Uterus (tissue), 4 donors: ENCODE results near the gene POLD1. TPM values are rescaled to one million over a fixed set of nuclear protein-coding genes. Genes with fewer than 3 reads are reported as not detected.

ENCODE experiments used
- DNase-seq, 2 donors: peaks; one replicate each; pipeline ENCODE4 v3.0.0-alpha.2; 2019 to 2020
- H3K27ac ChIP-seq, 2 donors: fragments of 200-600 bp; sonication (generic); 1 replicate in 1 of 2; 2 replicates in 1 of 2; pipeline ENCODE4 v1.5.1; 2016 to 2018
- H3K27me3 ChIP-seq, 2 donors: fragments of 200-600 bp; sonication (generic); one replicate each; pipeline ENCODE4 v1.5.1; 2018 to 2019; ENCODE audit warnings: control low read depth in 1 of 2
- H3K36me3 ChIP-seq, 2 donors: fragments of 200-600 bp; sonication (generic); one replicate each; pipeline ENCODE4 v1.5.1; 2019; ENCODE audit warnings: control low read depth in 1 of 2
- H3K4me1 ChIP-seq, 2 donors: fragments of 200-600 bp; sonication (generic); one replicate each; pipeline ENCODE4 v1.5.1; 2018 to 2019; ENCODE audit warnings: control low read depth in 1 of 2
- H3K4me3 ChIP-seq, 2 donors: fragments of 200-600 bp; sonication (generic); 1 replicate in 1 of 2; 2 replicates in 1 of 2; pipeline ENCODE4 v1.5.1; 2018 to 2019; ENCODE audit warnings: mild to moderate bottlenecking in 1 of 2
- H3K9me3 ChIP-seq, 2 donors: fragments of 200-600 bp; sonication (generic); one replicate each; pipeline ENCODE4 v1.5.1; 2019; ENCODE audit warnings: control low read depth in 1 of 2
- CTCF ChIP-seq, 4 experiments: fragments of 200-600 bp in 2 of 4; fragments of 450-650 bp in 2 of 4; sonication (generic) in 2 of 4; IDR thresholded peaks; one replicate each; pipeline ENCODE4 v1.5.1; 2016 to 2019; ENCODE audit warnings: antibody characterized with exemption in 4 of 4, mild to moderate bottlenecking in 2 of 4, moderate library complexity in 1 of 4
- POLR2A ChIP-seq, 2 donors: fragments of 450-650 bp; IDR thresholded peaks; one replicate each; pipeline ENCODE4 v1.6.1; 2016; ENCODE audit warnings: antibody characterized with exemption in 2 of 2, mild to moderate bottlenecking in 1 of 2, moderate library complexity in 1 of 2
- intact Hi-C: fragments of 100-400 bp; cut with DNase I; formaldehyde crosslinking; loops from one replicate; pipeline ENCODE4 v1.15.1; 2023; ENCODE audit warnings: low total_unique reads
- total RNA-seq, 4 donors: library from RNA; depleted of rRNA in 3 of 4; stranded (reverse); fragments of >200 nt in 3 of 4; gene quantifications; one replicate each; pipeline versions ENCODE4 v1.1.0 to v1.2.4, GENCODE V29; 2014 to 2023
- donor health status: DM: yes; HTN: yes; CAD: no.

The POLD1 gene
- total RNA-seq, 4 donors from 2014 or later: 10.6 to 47.9 (median 24.0) TPM

- no peaks in the 10 kb centered on the region for H3K36me3 ChIP-seq
- no peak for DNase-seq
- H3K27me3 ChIP-seq: no peaks in the 10 kb centered on the region
- no peaks in the 10 kb centered on the region for H3K9me3 ChIP-seq
- no peaks in the 10 kb centered on the region for H3K4me1 ChIP-seq
- intact Hi-C loops: no loop called here
- no peak overlapping the region for H3K4me3 ChIP-seq
- no peak for TF ChIP-seq CTCF (IDR thresholded peaks at IDR 0.05)
- TF ChIP-seq POLR2A (IDR thresholded peaks at IDR 0.05): no peak
- H3K27ac ChIP-seq: no peak overlapping the region
Observed at GRCh38 chr19:50406156-50406820, 22.1 kb downstream of the POLD1 start.

DNA sequence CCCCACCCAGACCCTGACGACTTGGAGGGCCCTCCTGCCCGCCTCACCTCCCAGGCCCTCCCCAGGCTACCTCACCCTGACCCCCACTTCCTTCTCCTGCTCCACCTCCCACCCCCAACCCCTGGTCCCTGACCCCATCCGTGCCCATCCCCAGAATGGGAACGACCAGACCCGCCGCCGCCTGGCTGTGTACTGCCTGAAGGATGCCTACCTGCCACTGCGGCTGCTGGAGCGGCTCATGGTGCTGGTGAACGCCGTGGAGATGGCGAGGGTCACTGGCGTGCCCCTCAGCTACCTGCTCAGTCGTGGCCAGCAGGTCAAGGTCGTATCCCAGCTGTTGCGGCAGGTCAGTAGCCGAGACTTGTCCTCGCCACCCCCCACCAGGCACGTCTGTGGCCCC is 22.7 kb downstream of the POLD1 start:
- Histone ChIP-seq H3K4me3 (no peak overlapping the region), H3K27ac (no peak overlapping the region), H3K36me3 (no peaks in the 10 kb centered on the region), H3K4me1 (no peaks in the 10 kb centered on the region), H3K9me3 (no peaks in the 10 kb centered on the region), H3K27me3 (no peaks in the 10 kb centered on the region)
- intact Hi-C loops: no loop called here
- TF ChIP-seq CTCF (IDR thresholded peaks at IDR 0.05) (no peak), POLR2A (IDR thresholded peaks at IDR 0.05) (no peak)
- no peak for DNase-seq

- no peak for DNase-seq
- H3K4me1 ChIP-seq: no peaks in the 10 kb centered on the region
- no peaks in the 10 kb centered on the region for H3K27me3 ChIP-seq
- H3K9me3 ChIP-seq: no peaks in the 10 kb centered on the region
- TF ChIP-seq CTCF (IDR thresholded peaks at IDR 0.05): no peak
- no peak for TF ChIP-seq POLR2A (IDR thresholded peaks at IDR 0.05)
- H3K4me3 ChIP-seq: no peak overlapping the region
- no peaks in the 10 kb centered on the region for H3K36me3 ChIP-seq
- intact Hi-C loops: no loop called here
- H3K27ac ChIP-seq: no peak overlapping the region
Observed at GRCh38 chr19:50409347-50409746, 25.2 kb downstream of the POLD1 start.

- Histone ChIP-seq H3K4me3 (no peak overlapping the region), H3K27ac (no peak overlapping the region), H3K9me3 (no peaks in the 10 kb centered on the region), H3K36me3 (no peaks in the 10 kb centered on the region), H3K27me3 (no peaks in the 10 kb centered on the region), H3K4me1 (no peaks in the 10 kb centered on the region)
- DNase-seq: no peak
- intact Hi-C loops: loop anchor here (5.0 kb wide), 1 partner anchor 43 kb away; the partner anchor contains the start of gene NAPSA
- TF ChIP-seq POLR2A (IDR thresholded peaks at IDR 0.05) (no peak), CTCF (IDR thresholded peaks at IDR 0.05) (no peak)
Observed at GRCh38 chr19:50410109-50410508, 26.0 kb downstream of the POLD1 start.

DNA sequence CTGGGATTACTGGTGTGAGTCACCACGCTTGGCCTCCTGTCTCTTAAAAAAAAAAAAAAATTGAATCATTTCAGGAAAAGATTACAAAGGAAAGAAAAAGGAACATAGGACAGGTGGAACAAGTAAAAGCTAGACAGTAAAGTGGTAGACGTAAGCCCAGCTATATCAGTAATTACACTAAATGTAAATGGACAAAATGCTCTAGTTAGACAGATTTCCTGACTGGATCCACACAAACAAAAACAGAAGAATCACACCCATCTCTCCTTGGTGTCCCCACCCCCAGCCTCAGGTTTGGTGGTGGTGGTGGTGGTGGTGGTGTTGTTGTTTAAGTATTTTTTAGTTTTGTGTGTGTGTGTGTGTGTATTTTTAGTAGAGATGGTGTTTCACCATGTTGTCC is 28.3 kb downstream of the POLD1 start:
- no peak for DNase-seq
- Histone ChIP-seq H3K4me1 (no peaks in the 10 kb centered on the region), H3K36me3 (no peaks in the 10 kb centered on the region), H3K27me3 (no peaks in the 10 kb centered on the region), H3K9me3 (no peaks in the 10 kb centered on the region), H3K4me3 (no peak overlapping the region), H3K27ac (no peak overlapping the region)
- intact Hi-C loops: loop anchor here (5.0 kb wide), 1 partner anchor 45 kb away; the partner anchor contains the start of gene NAPSA
- TF ChIP-seq POLR2A (IDR thresholded peaks at IDR 0.05) (no peak), CTCF (IDR thresholded peaks at IDR 0.05) (no peak)
